Thyroid gland (tissue), 4 donors: ENCODE data around the gene WDR89.

Experiments
- CTCF ChIP-seq, 6 experiments: fragments of 200-600 bp in 3 of 6; fragments of 450-650 bp in 3 of 6; sonication (generic) in 3 of 6; IDR thresholded peaks; one replicate each; pipeline ENCODE4 v1.5.1; 2016 to 2019; ENCODE audit warnings: antibody characterized with exemption in 6 of 6, mild to moderate bottlenecking in 2 of 6, inconsistent platforms in 1 of 6, moderate library complexity in 1 of 6
- POLR2A ChIP-seq, 2 donors: fragments of 450-650 bp; IDR thresholded peaks; one replicate each; pipeline ENCODE4 v1.6.1; 2017; ENCODE audit warnings: antibody characterized with exemption in 2 of 2, mild to moderate bottlenecking in 2 of 2, moderate library complexity in 1 of 2

DNA sequence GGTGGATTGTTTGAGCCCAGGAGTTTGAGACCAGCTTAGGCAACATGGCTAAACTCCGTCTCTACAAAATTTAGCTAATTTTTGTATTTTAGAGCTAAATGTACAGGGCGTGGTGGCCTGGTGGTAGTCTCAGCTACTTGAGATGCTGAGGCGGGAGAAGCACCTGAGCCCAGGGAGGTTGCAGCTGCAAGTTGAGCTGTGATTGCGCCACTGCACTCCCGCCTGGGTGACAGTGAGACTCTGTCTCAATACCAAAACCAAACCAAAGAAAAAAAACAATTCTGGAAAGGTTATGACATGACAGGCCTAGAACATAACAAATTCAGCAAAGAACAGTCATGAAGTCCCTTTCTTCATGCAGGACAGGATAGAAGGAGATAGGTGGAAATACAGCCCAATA lies 25.7 kb downstream of the WDR89 start:
- TF ChIP-seq CTCF (IDR thresholded peaks at IDR 0.05) (no peak), POLR2A (IDR thresholded peaks at IDR 0.05) (no peak)
